HEK293 (cell line): ENCODE measurements around the gene SKI.

Experiments used
- CTCF ChIA-PET: fragments of 350-600 bp; formaldehyde crosslinking; extraction: SDS; loops from one replicate; lab custom pipeline; 2021; ENCODE audit warnings: antibody characterized with exemption; lab: Yijun Ruan, JAX
- POLR2A ChIA-PET: fragments of 300-600 bp; formaldehyde crosslinking; extraction: SDS; loops from one replicate; lab custom pipeline; 2020; ENCODE audit warnings: antibody characterized with exemption, inconsistent platforms; lab: Yijun Ruan, JAX
- H3K27ac ChIP-seq: fragments of 200-500 bp; sonication (Bioruptor generic); 2 replicates; pipeline ENCODE4 v1.5.1; 2014; ENCODE audit warnings: low read depth, low read length, control low read depth, inconsistent platforms; ENCODE audit errors: extremely low read depth
- H3K36me3 ChIP-seq, 2 experiments: fragments of 200-500 bp in 1 of 2; sonication (Bioruptor generic) in 1 of 2; 1 replicate in 1 of 2; 2 replicates in 1 of 2; pipeline ENCODE4 v1.5.1; 2014 to 2017; ENCODE audit warnings: inconsistent platforms in 2 of 2, low read length in 2 of 2; ENCODE audit not compliant: control insufficient read depth in 2 of 2, insufficient read depth in 1 of 2
- H3K4me1 ChIP-seq: fragments of 200-500 bp; sonication (Bioruptor generic); 2 replicates; pipeline ENCODE4 v1.5.1; 2014; ENCODE audit warnings: mild to moderate bottlenecking, low read length, inconsistent platforms; ENCODE audit not compliant: control insufficient read depth, insufficient read depth
- H3K4me3 ChIP-seq: 2 replicates; pipeline ENCODE4 v1.5.1; 2011; ENCODE audit warnings: low read depth, mild to moderate bottlenecking, control low read depth, low read length, moderate library complexity
- H3K9me3 ChIP-seq: fragments of 200-500 bp; sonication (Bioruptor generic); 2 replicates; pipeline ENCODE4 v1.5.1; 2014; ENCODE audit warnings: low read depth, low read length, inconsistent platforms; ENCODE audit not compliant: control insufficient read depth, insufficient read depth
- CTCF ChIP-seq: fragments of 450-650 bp; formaldehyde crosslinking; IDR thresholded peaks from 2 replicates; pipeline ENCODE4 v1.5.1; 2016; ENCODE audit warnings: missing biosample characterization, missing genetic modification characterization
- EGR2 ChIP-seq: fragments of 450-650 bp; formaldehyde crosslinking; IDR thresholded peaks from 2 replicates; pipeline ENCODE4 v1.5.1; 2016; ENCODE audit warnings: low read depth, missing biosample characterization, missing genetic modification characterization
- FEZF1 ChIP-seq: fragments of 450-650 bp; formaldehyde crosslinking; IDR thresholded peaks from 2 replicates; pipeline ENCODE4 v1.5.1; 2016; ENCODE audit warnings: missing biosample characterization, missing genetic modification characterization
- GLIS2 ChIP-seq: fragments of 450-650 bp; formaldehyde crosslinking; IDR thresholded peaks from 2 replicates; pipeline ENCODE4 v1.5.1; 2016; ENCODE audit warnings: missing biosample characterization, missing genetic modification characterization
- IKZF3 ChIP-seq: fragments of 450-650 bp; IDR thresholded peaks from 2 replicates; pipeline ENCODE4 v1.5.0; 2018; ENCODE audit warnings: missing biosample characterization, mild to moderate bottlenecking, missing genetic modification characterization, moderate library complexity
- KLF1 ChIP-seq: fragments of 450-650 bp; formaldehyde crosslinking; IDR thresholded peaks from 2 replicates; pipeline ENCODE4 v1.5.1; 2016; ENCODE audit warnings: missing biosample characterization, missing genetic modification characterization
- SP2 ChIP-seq: fragments of 450-650 bp; formaldehyde crosslinking; IDR thresholded peaks from 2 replicates; pipeline ENCODE4 v1.5.1; 2016; ENCODE audit warnings: missing biosample characterization, missing genetic modification characterization
- ZBTB17 ChIP-seq: fragments of 450-650 bp; formaldehyde crosslinking; IDR thresholded peaks from 2 replicates; pipeline ENCODE4 v1.5.1; 2016; ENCODE audit warnings: missing biosample characterization, missing genetic modification characterization
- ZBTB8A ChIP-seq: fragments of 450-650 bp; formaldehyde crosslinking; IDR thresholded peaks from 2 replicates; pipeline ENCODE4 v1.5.1; 2016; ENCODE audit warnings: missing biosample characterization, missing genetic modification characterization
- ZNF10 ChIP-seq: fragments of 450-650 bp; formaldehyde crosslinking; IDR thresholded peaks from 2 replicates; pipeline ENCODE4 v1.5.1; 2017; ENCODE audit warnings: missing biosample characterization, missing genetic modification characterization
- ZNF121 ChIP-seq: fragments of 450-650 bp; formaldehyde crosslinking; IDR thresholded peaks from 2 replicates; pipeline ENCODE4 v1.5.1; 2016; ENCODE audit warnings: missing biosample characterization, missing genetic modification characterization
- ZNF138 ChIP-seq: fragments of 450-650 bp; formaldehyde crosslinking; IDR thresholded peaks from 2 replicates; pipeline ENCODE4 v1.5.1; 2016; ENCODE audit warnings: missing biosample characterization, missing genetic modification characterization, borderline replicate concordance
- ZNF341 ChIP-seq: fragments of 450-650 bp; formaldehyde crosslinking; IDR thresholded peaks from 2 replicates; pipeline ENCODE4; 2016; ENCODE audit warnings: low read depth, missing biosample characterization, missing genetic modification characterization
- ZNF571 ChIP-seq: fragments of 450-650 bp; formaldehyde crosslinking; IDR thresholded peaks from 2 replicates; pipeline ENCODE4 v1.5.0; 2017; ENCODE audit warnings: missing biosample characterization, missing genetic modification characterization
- ZNF600 ChIP-seq: fragments of 450-650 bp; formaldehyde crosslinking; IDR thresholded peaks from 2 replicates; pipeline ENCODE4 v1.5.1; 2016; ENCODE audit warnings: missing biosample characterization, missing genetic modification characterization
- ZNF654 ChIP-seq: fragments of 450-650 bp; formaldehyde crosslinking; IDR thresholded peaks from 2 replicates; pipeline ENCODE4 v1.5.1; 2016; ENCODE audit warnings: low read depth, missing biosample characterization, missing genetic modification characterization
- ZNF792 ChIP-seq: fragments of 450-650 bp; formaldehyde crosslinking; IDR thresholded peaks from 2 replicates; pipeline ENCODE4 v1.5.1; 2016; ENCODE audit warnings: missing biosample characterization, missing genetic modification characterization

The SKI gene

GRCh38 chr1:2298685-2299084 lies 70.6 kb downstream of the SKI start (continued):
- TF ChIP-seq FEZF1 (tag by site-specific recombination) (no peak), ZBTB8A (tag by site-specific recombination) (0 out of 2 replicates have a peak, but pooled peaks have one; percentile 15), ZNF571 (tag by site-specific recombination) (no peak), EGR2 (tag by site-specific recombination) (peak; percentile 59; the same call in 1 of the 2 replicates), SP2 (tag by site-specific recombination) (no peak)
- TF ChIP-seq, all 188 proteins: peak for 6

- H3K36me3 ChIP-seq, result peaks cover 0 to 53% of the 10 kb centered on the region in 2 experiments; a peak in 1 of 3 replicates
- TF ChIP-seq ZBTB17, result no peak
- peak; percentile 58 for TF ChIP-seq ZNF600 (tag by site-specific recombination)
- TF ChIP-seq GLIS2 (tag by site-specific recombination), result 0 out of 2 replicates have a peak, but pooled peaks have one; percentile 23
- TF ChIP-seq ZNF121, result no peak
- no peak overlapping the region for H3K27ac ChIP-seq
- no peaks in the 10 kb centered on the region for H3K9me3 ChIP-seq
- peaks cover 12% of the 10 kb centered on the region for H3K4me1 ChIP-seq
- POLR2A ChIA-PET, result interaction anchor here (1.4 to 1.8 kb wide), 2 partner anchors 12 to 72 kb away, joined by 3 to 4 read pairs; no protein-coding TSS in a partner anchor
- no peak overlapping the region for H3K4me3 ChIP-seq
- CTCF ChIA-PET, result interaction anchor here (0.6 kb wide), 1 partner anchor 13 kb away, joined by 4 read pairs; no protein-coding TSS in a partner anchor
Measured at GRCh38 chr1:2299131-2299627, 71.1 kb downstream of the SKI start.

GRCh38 chr1:2300004-2300771 lies 72.1 kb downstream of the SKI start:
- H3K9me3 ChIP-seq, result no peaks in the 10 kb centered on the region
- TF ChIP-seq ZNF654 (tag by site-specific recombination), result no peak
- TF ChIP-seq ZBTB17, result no peak
- no peak for TF ChIP-seq ZNF792
- TF ChIP-seq CTCF (tag by site-specific recombination), result no peak
- 0 out of 2 replicates have a peak, but pooled peaks have one; percentile 23 for TF ChIP-seq ZNF10 (tag by site-specific recombination)
- no peak for TF ChIP-seq ZNF341
- TF ChIP-seq IKZF3 (tag by site-specific recombination), result no peak
- 0 out of 2 replicates have a peak, but pooled peaks have one; percentile 13 for TF ChIP-seq KLF1 (tag by site-specific recombination)
- TF ChIP-seq ZNF138 (tag by site-specific recombination), result no peak
- TF ChIP-seq SP2 (tag by site-specific recombination), result no peak
- H3K4me1 ChIP-seq, result peaks cover 12% of the 10 kb centered on the region
- peaks cover 0 to 55% of the 10 kb centered on the region in 2 experiments; a peak in 1 of 3 replicates for H3K36me3 ChIP-seq
- H3K27ac ChIP-seq, result no peak overlapping the region
- ChIA-PET POLR2A (interaction anchor here (1.4 kb wide), 1 partner anchor 73 kb away, joined by 3 read pairs; no protein-coding TSS in a partner anchor), CTCF (interaction anchor here (0.6 kb wide), 1 partner anchor 59 kb away, joined by 3 read pairs; no protein-coding TSS in a partner anchor)
- no peak overlapping the region for H3K4me3 ChIP-seq
